ENCODE data around the gene ACHE. TPM values are rescaled to one million over a fixed set of nuclear protein-coding genes. Genes with fewer than 3 reads are reported as not detected.
"Not testable (repeated sequence)": the region's sequence is repeated elsewhere in the genome, so short reads cannot be mapped to it uniquely, and the experiment has no call there.

ACHE gene
- polyA plus RNA-seq = 7.4 TPM
- long read RNA-seq, donor 1 = 0 reads
- long read RNA-seq, donor 2, partial matches to known transcripts = 0 of 1 reads
- long read RNA-seq, donor 2, other reads (novel, unspliced or antisense) = 0 of 1 reads
- long read RNA-seq, donor 3 = 0 reads
- long read RNA-seq, donor 4 = 0 reads
- long read RNA-seq, donor 5, partial matches to known transcripts = 0 of 3 reads
- long read RNA-seq, donor 5, other reads (novel, unspliced or antisense) = 0 of 3 reads
- long read RNA-seq, donor 6, partial matches to known transcripts = 0 of 1 reads
- long read RNA-seq, donor 6, other reads (novel, unspliced or antisense) = 0 of 1 reads
- long read RNA-seq, donor 7, partial matches to known transcripts = 0 of 2 reads
- long read RNA-seq, donor 7, other reads (novel, unspliced or antisense) = 0 of 2 reads
- long read RNA-seq, donor 8, partial matches to known transcripts = 0 of 3 reads
- long read RNA-seq, donor 8, other reads (novel, unspliced or antisense) = 0 of 3 reads
- long read RNA-seq, donor 9, partial matches to known transcripts = 0 of 2 reads
- long read RNA-seq, donor 9, other reads (novel, unspliced or antisense) = 0 of 2 reads
- long read RNA-seq, donor 10, partial matches to known transcripts = 0 of 2 reads
- long read RNA-seq, donor 10, other reads (novel, unspliced or antisense) = 0 of 2 reads
- long read RNA-seq, donor 11 = 0 reads

- H3K9me3 ChIP-seq (ENCODE audit: control insufficient read depth, low read depth, low read length) = peaks cover 11% of the 10 kb centered on the region
- WGBS (ENCODE audit: insufficient coverage, low lambda C conversion rate) = no CpG with 5 or more reads among the region's 32 CpGs
- H3K27me3 ChIP-seq (ENCODE audit: control insufficient read depth, insufficient read depth, low read length) = peaks cover 35% of the 10 kb centered on the region
- H3K4me1 ChIP-seq (ENCODE audit: control insufficient read depth, insufficient read depth, low read length) = peaks cover 27% of the 10 kb centered on the region
- DNase-seq = peak in 1 of 2 donors; percentile 45
- H3K36me3 ChIP-seq (ENCODE audit: control insufficient read depth, insufficient read depth, low read length) = no peaks in the 10 kb centered on the region
- peak within 1 kb of the TSS; percentile 51 for H3K27ac ChIP-seq (ENCODE audit: low read length)
- H3K4me3 ChIP-seq (ENCODE audit: low read length) = peak within 1 kb of the TSS; percentile 54
Measured at GRCh38 chr7:100895701-100895955, at the start of gene ACHE. TSS of gene ACHE (minus strand) at chr7:100895888. CDS start at chr7:100894232, 1,656 bp downstream.

DNA sequence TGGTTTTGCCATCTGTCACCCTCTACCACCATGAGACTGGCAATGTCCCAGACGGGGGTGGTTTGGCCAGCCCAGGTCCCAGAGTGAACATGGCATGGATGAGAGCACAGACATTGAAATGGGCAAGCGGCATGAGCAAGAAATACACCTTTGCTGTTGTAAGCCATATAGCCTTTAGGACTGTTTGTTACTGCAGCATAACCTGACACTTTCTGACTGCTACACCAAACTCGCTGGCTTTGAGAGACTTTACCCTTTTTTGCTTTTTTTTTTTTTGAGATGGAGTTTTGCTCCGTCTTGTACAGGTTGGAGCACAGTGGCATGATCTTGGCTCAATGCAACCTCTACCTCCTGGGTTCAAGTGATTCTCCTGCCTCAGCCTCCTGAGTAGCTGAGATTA is 48.5 kb upstream of the ACHE start:
- Histone ChIP-seq H3K27ac (ENCODE audit: low read length) (no peak overlapping the region), H3K9me3 (ENCODE audit: control insufficient read depth, low read depth, low read length) (no peaks in the 10 kb centered on the region), H3K4me1 (ENCODE audit: control insufficient read depth, insufficient read depth, low read length) (peaks cover 14% of the 10 kb centered on the region), H3K36me3 (ENCODE audit: control insufficient read depth, insufficient read depth, low read length) (no peaks in the 10 kb centered on the region), H3K4me3 (ENCODE audit: low read length) (no peak overlapping the region), H3K27me3 (ENCODE audit: control insufficient read depth, insufficient read depth, low read length) (no peaks in the 10 kb centered on the region)
- no peak for DNase-seq
- WGBS (ENCODE audit: insufficient coverage, low lambda C conversion rate) = 71% methylated on average over 1 of the region's 4 CpGs

- no peak for DNase-seq
- no peaks in the 10 kb centered on the region for H3K36me3 ChIP-seq (ENCODE audit: control insufficient read depth, insufficient read depth, low read length)
- WGBS (ENCODE audit: insufficient coverage, low lambda C conversion rate) = 80% methylated on average over 1 of the region's 5 CpGs
- peaks cover 10% of the 10 kb centered on the region for H3K4me1 ChIP-seq (ENCODE audit: control insufficient read depth, insufficient read depth, low read length)
- H3K4me3 ChIP-seq (ENCODE audit: low read length) = no peak overlapping the region
- no peak overlapping the region for H3K27ac ChIP-seq (ENCODE audit: low read length)
- no peaks in the 10 kb centered on the region for H3K9me3 ChIP-seq (ENCODE audit: control insufficient read depth, low read depth, low read length)
- no peaks in the 10 kb centered on the region for H3K27me3 ChIP-seq (ENCODE audit: control insufficient read depth, insufficient read depth, low read length)
Measured at GRCh38 chr7:100943693-100944092, 48.0 kb upstream of the ACHE start.

DNA sequence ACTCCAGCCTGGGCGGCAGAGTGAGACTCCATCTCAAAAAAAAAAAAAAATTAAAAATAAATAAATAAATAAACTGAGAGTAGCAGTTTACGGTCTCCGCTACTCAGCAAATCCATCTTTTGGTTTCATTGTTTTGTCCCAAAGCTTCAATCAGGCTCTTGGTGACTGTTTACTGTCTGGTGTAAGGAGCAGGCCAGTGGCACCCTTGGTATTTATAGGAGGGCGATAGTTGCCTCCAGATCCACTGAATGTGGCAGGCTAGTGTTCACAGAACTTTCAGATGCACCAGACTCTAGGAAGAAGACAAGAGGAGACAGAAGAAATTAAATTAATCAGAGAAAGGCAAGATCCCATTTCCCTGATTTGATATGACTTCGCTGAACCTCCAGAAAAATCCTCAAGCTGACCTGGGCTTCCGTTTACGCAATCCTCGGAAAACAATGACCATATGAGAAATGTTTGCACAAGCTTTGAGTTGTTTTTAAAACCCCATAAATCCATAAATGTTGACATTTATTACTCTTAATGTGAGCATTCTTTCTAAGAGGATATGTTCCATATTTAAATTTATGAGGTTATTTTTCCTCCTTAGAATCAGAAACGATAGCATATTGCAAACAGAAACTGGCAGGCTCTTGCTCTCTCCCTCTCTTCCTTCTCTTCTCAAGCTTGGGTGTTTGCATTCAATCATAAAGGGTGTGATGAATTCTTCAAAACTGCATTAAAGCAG is 46.5 kb upstream of the ACHE start:
- H3K4me3 ChIP-seq (ENCODE audit: low read length) = no peak overlapping the region
- H3K27me3 ChIP-seq (ENCODE audit: control insufficient read depth, insufficient read depth, low read length) = no peaks in the 10 kb centered on the region
- no peaks in the 10 kb centered on the region for H3K36me3 ChIP-seq (ENCODE audit: control insufficient read depth, insufficient read depth, low read length)
- no peaks in the 10 kb centered on the region for H3K9me3 ChIP-seq (ENCODE audit: control insufficient read depth, low read depth, low read length)
- no CpG with 5 or more reads among the region's 9 CpGs for WGBS (ENCODE audit: insufficient coverage, low lambda C conversion rate)
- H3K27ac ChIP-seq (ENCODE audit: low read length) = peak overlapping the region; percentile 69
- DNase-seq = peak; percentile 79 to 92
- peaks cover 10% of the 10 kb centered on the region for H3K4me1 ChIP-seq (ENCODE audit: control insufficient read depth, insufficient read depth, low read length)

- H3K4me3 ChIP-seq (ENCODE audit: low read length); H3K27me3 ChIP-seq (ENCODE audit: control insufficient read depth, insufficient read depth, low read length); H3K27ac ChIP-seq (ENCODE audit: low read length); H3K36me3 ChIP-seq (ENCODE audit: control insufficient read depth, insufficient read depth, low read length); H3K4me1 ChIP-seq (ENCODE audit: control insufficient read depth, insufficient read depth, low read length); DNase-seq; H3K9me3 ChIP-seq (ENCODE audit: control insufficient read depth, low read depth, low read length): not testable (repeated sequence)
- WGBS (ENCODE audit: insufficient coverage, low lambda C conversion rate) = 90% methylated on average over 2 of the region's 7 CpGs
Measured at GRCh38 chr7:100936167-100936566, 40.5 kb upstream of the ACHE start.

- H3K4me1 ChIP-seq (ENCODE audit: control insufficient read depth, insufficient read depth, low read length); H3K4me3 ChIP-seq (ENCODE audit: low read length); DNase-seq; H3K36me3 ChIP-seq (ENCODE audit: control insufficient read depth, insufficient read depth, low read length); H3K9me3 ChIP-seq (ENCODE audit: control insufficient read depth, low read depth, low read length); H3K27ac ChIP-seq (ENCODE audit: low read length); H3K27me3 ChIP-seq (ENCODE audit: control insufficient read depth, insufficient read depth, low read length): not testable (repeated sequence)
- WGBS (ENCODE audit: insufficient coverage, low lambda C conversion rate) = no CpG with 5 or more reads among the region's 2 CpGs
Measured at GRCh38 chr7:100935381-100935780, 39.7 kb upstream of the ACHE start.

GRCh38 chr7:100933734-100934133 is 38.0 kb upstream of the ACHE start:
- H3K9me3 ChIP-seq (ENCODE audit: control insufficient read depth, low read depth, low read length) = no peaks in the 10 kb centered on the region
- no peak overlapping the region for H3K27ac ChIP-seq (ENCODE audit: low read length)
- H3K4me3 ChIP-seq (ENCODE audit: low read length) = no peak overlapping the region
- no peak for DNase-seq
- no peaks in the 10 kb centered on the region for H3K27me3 ChIP-seq (ENCODE audit: control insufficient read depth, insufficient read depth, low read length)
- H3K36me3 ChIP-seq (ENCODE audit: control insufficient read depth, insufficient read depth, low read length) = no peaks in the 10 kb centered on the region
- WGBS (ENCODE audit: insufficient coverage, low lambda C conversion rate) = no CpG with 5 or more reads among the region's 4 CpGs
- H3K4me1 ChIP-seq (ENCODE audit: control insufficient read depth, insufficient read depth, low read length) = no peaks in the 10 kb centered on the region

DNA sequence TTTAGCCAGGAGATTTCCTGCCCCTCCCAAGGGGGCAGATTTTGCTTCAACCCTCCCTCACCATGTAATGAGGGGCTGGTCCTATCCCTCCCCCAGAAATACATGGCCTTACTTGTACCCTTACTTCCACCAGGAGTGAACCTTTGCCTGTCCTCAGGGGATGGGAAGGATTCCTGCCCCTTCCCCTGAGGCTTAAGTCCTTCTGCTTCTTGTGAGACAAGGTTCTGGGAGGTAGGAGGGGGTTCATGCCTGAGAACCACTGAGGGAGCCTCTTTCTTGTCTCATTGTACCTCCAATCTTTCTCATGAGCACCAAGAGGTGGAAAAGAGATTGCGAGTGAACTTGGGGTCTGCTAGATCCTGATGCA is 34.1 kb upstream of the ACHE start:
- H3K27me3 ChIP-seq (ENCODE audit: control insufficient read depth, insufficient read depth, low read length) = no peaks in the 10 kb centered on the region
- H3K4me3 ChIP-seq (ENCODE audit: low read length) = no peak overlapping the region
- no CpG with 5 or more reads among the region's 1 CpG for WGBS (ENCODE audit: insufficient coverage, low lambda C conversion rate)
- no peak overlapping the region for H3K27ac ChIP-seq (ENCODE audit: low read length)
- no peak for DNase-seq
- no peaks in the 10 kb centered on the region for H3K9me3 ChIP-seq (ENCODE audit: control insufficient read depth, low read depth, low read length)
- no peaks in the 10 kb centered on the region for H3K4me1 ChIP-seq (ENCODE audit: control insufficient read depth, insufficient read depth, low read length)
- H3K36me3 ChIP-seq (ENCODE audit: control insufficient read depth, insufficient read depth, low read length) = no peaks in the 10 kb centered on the region

- not testable (repeated sequence) for H3K36me3 ChIP-seq (ENCODE audit: control insufficient read depth, insufficient read depth, low read length); H3K27ac ChIP-seq (ENCODE audit: low read length); H3K27me3 ChIP-seq (ENCODE audit: control insufficient read depth, insufficient read depth, low read length); H3K9me3 ChIP-seq (ENCODE audit: control insufficient read depth, low read depth, low read length); H3K4me1 ChIP-seq (ENCODE audit: control insufficient read depth, insufficient read depth, low read length); DNase-seq; H3K4me3 ChIP-seq (ENCODE audit: low read length)
- 45% methylated on average over 2 of the region's 4 CpGs for WGBS (ENCODE audit: insufficient coverage, low lambda C conversion rate)
Measured at GRCh38 chr7:100923616-100924015, 27.9 kb upstream of the ACHE start.

DNA sequence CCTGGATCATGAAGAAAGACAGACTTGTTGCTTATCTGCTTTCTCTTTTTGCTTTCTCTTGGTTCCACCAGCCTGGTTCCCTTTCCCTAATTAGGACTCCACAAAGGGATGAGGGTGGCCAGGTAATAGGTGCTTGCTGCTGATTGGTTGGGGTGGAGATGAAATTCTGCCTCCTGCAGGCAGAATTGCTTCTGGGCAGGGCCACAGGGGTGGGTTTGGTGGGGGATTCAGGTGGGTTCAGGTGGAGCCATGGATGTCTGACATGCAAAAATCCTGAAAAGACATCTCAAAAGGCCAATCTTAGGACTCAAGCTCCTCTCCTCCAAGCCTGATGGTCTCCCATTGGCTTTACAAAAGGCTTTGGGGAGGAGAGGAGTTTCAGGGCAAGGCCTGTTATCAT is 25.4 kb upstream of the ACHE start:
- no peak for DNase-seq
- H3K36me3 ChIP-seq (ENCODE audit: control insufficient read depth, insufficient read depth, low read length) = no peaks in the 10 kb centered on the region
- no peak overlapping the region for H3K4me3 ChIP-seq (ENCODE audit: low read length)
- H3K4me1 ChIP-seq (ENCODE audit: control insufficient read depth, insufficient read depth, low read length) = peaks cover 3% of the 10 kb centered on the region
- no peaks in the 10 kb centered on the region for H3K9me3 ChIP-seq (ENCODE audit: control insufficient read depth, low read depth, low read length)
- H3K27me3 ChIP-seq (ENCODE audit: control insufficient read depth, insufficient read depth, low read length) = no peaks in the 10 kb centered on the region
- no peak overlapping the region for H3K27ac ChIP-seq (ENCODE audit: low read length)
